ENCODE results near the gene ZNF487.
"Not testable (repeated sequence)": the region's sequence is repeated elsewhere in the genome, so short reads cannot be mapped to it uniquely, and the experiment has no call there.

The ZNF487 gene

DNA sequence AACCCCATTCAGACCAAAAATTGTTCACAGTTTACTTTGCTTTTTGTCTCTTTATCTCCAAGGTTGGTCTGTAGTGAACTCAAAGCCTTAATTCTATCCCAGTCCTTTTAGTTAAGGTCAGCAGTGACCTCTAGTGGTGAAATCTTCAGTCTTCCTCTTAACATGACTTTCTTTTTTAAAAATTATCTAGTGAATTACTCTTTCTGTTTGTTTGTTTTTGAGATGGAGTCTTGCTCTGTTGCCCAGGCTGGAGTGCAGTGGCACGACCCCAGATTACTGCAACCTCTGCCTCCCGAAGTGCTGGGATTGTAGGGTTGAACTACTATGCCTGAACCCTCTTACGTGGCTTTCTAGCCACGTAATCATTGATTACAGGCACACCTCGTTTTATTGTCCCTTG lies 25.0 kb downstream of the ZNF487 start:
- H3K4me3 ChIP-seq (ENCODE audit: extremely low read depth, insufficient read depth, low read length, poor library complexity, severe bottlenecking): no peak overlapping the region
- H3K27ac ChIP-seq (ENCODE audit: low read depth, low read length, severe bottlenecking): no peak overlapping the region
- WGBS, 2 experiments (ENCODE audit: insufficient coverage in 2 of 2): 31 to 64% methylated on average over 3 to 4 of the region's 5 CpGs
- H3K9me3 ChIP-seq (ENCODE audit: control insufficient read depth, low read length): no peaks in the 10 kb centered on the region
- H3K4me1 ChIP-seq (ENCODE audit: control insufficient read depth, insufficient read depth, low read length, poor library complexity, severe bottlenecking): no peaks in the 10 kb centered on the region
- no peaks in the 10 kb centered on the region for H3K36me3 ChIP-seq (ENCODE audit: control insufficient read depth, insufficient read depth, low read length)

DNA sequence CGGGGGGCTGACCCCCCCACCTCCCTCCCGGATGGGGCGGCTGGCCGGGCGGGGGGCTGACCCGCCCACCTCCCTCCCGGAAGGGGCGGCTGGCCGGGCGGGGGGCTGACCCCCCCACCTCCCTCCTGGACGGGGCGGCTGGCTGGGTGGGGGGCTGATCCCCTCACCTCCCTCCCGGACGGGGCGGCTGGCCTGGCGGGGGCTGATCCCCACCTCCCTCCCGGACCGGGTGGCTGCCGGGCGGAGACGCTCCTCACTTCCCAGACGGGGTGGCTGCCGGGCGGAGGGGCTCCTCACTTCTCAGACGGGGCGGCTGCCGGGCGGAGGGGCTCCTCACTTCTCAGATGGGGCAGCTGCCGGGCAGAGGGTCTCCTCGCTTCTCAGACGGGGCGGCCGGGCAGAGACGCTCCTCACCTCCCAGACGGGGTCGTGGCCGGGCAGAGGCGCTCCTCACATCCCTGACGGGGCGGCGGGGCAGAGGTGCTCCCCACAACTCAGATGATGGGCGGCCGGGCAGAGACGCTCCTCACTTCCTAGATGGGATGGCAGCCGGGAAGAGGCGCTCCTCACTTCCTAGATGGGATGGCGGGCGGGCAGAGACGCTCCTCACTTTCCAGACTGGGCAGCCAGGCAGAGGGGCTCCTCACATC lies 28.3 kb downstream of the ZNF487 start:
- H3K4me1 ChIP-seq (ENCODE audit: control insufficient read depth, insufficient read depth, low read length, poor library complexity, severe bottlenecking); H3K27ac ChIP-seq (ENCODE audit: low read depth, low read length, severe bottlenecking); H3K36me3 ChIP-seq (ENCODE audit: control insufficient read depth, insufficient read depth, low read length); H3K9me3 ChIP-seq (ENCODE audit: control insufficient read depth, low read length); H3K4me3 ChIP-seq (ENCODE audit: extremely low read depth, insufficient read depth, low read length, poor library complexity, severe bottlenecking): not testable (repeated sequence)
- 91 to 96% methylated on average over 13 to 23 of the region's 49 CpGs for WGBS, 2 experiments (ENCODE audit: insufficient coverage in 2 of 2)

DNA sequence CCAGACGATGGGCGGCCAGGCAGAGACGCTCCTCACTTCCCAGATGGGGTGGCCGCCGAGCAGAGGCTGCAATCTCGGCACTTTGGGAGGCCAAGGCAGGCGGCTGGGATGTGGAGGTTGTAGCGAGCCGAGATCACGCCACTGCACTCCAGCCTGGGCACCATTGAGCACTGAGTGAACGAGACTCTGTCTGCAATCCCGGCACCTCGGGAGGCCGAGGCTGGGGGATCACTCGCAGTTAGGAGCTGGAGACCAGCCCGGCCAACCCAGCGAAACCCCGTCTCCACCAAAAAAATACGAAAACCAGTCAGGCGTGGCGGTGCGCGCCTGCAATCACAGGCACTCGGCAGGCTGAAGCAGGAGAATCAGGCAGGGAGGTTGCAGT lies 28.8 kb downstream of the ZNF487 start:
- H3K27ac ChIP-seq (ENCODE audit: low read depth, low read length, severe bottlenecking); H3K4me3 ChIP-seq (ENCODE audit: extremely low read depth, insufficient read depth, low read length, poor library complexity, severe bottlenecking); H3K9me3 ChIP-seq (ENCODE audit: control insufficient read depth, low read length); H3K36me3 ChIP-seq (ENCODE audit: control insufficient read depth, insufficient read depth, low read length); H3K4me1 ChIP-seq (ENCODE audit: control insufficient read depth, insufficient read depth, low read length, poor library complexity, severe bottlenecking): not testable (repeated sequence)
- 97 to 100% methylated on average over 2 to 21 of the region's 24 CpGs for WGBS, 2 experiments (ENCODE audit: insufficient coverage in 2 of 2)

DNA sequence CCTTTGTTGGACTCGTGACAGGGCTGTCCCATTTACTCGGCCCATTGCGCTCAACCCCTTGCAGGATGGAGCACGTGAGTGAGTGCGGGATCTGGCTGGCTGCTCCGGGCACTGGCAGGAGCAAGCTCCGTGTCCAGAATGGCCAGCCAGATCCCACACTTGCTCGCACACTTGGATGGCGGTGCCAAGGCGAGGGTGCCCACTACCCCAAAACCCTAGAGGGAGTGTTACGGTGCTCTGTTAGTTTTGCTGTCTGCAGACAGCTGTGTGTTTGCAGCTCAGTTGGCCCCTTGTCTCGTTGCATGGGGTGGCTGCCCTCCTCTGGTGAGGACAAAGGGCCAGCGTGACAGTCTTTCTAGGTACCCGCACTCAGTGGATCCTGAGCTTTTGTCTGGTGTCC lies 34.2 kb downstream of the ZNF487 start:
- H3K4me1 ChIP-seq (ENCODE audit: control insufficient read depth, insufficient read depth, low read length, poor library complexity, severe bottlenecking): no peaks in the 10 kb centered on the region
- WGBS, 2 experiments (ENCODE audit: insufficient coverage in 2 of 2): 83 to 86% methylated on average over 14 of the region's 14 CpGs
- no peaks in the 10 kb centered on the region for H3K9me3 ChIP-seq (ENCODE audit: control insufficient read depth, low read length)
- H3K27ac ChIP-seq (ENCODE audit: low read depth, low read length, severe bottlenecking): no peak overlapping the region
- no peaks in the 10 kb centered on the region for H3K36me3 ChIP-seq (ENCODE audit: control insufficient read depth, insufficient read depth, low read length)
- H3K4me3 ChIP-seq (ENCODE audit: extremely low read depth, insufficient read depth, low read length, poor library complexity, severe bottlenecking): no peak overlapping the region

DNA sequence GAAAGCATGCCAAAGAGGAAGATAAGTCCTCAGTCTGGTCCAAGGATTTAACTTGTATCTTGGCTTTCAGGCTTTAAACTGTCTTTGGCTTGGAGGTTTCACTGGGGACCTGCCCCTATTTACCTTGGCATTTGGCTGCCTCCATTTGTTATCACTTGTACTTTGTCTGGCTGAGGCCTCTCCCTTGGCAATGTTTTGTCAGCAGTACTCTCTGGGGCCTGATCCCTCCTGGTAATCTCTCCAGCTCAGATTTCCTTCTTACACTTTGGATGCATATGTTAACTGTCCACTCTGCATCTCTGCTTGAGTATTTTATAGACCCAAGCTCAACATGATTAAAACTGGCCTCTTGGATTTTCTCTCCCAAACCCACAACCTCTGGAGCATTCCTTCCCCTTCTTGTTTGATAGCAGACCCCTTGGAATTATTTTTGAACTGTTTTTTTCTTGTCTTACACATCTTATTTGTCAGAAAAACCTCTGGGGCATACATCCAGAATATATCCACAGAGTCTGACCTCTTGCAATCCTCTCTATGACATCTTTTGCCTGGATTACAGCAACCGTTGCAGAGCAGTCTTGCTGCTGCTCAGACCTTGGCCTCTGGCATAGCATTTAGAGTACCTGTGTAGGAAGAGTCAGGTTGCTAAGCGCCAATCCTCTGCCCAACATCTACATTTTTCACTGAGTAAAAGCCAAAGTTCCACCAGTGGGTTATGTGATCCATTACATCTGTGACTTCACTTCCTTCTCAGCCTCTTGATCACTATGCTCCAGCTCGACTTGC lies 35.2 kb downstream of the ZNF487 start:
- no peak overlapping the region for H3K27ac ChIP-seq (ENCODE audit: low read depth, low read length, severe bottlenecking)
- H3K36me3 ChIP-seq (ENCODE audit: control insufficient read depth, insufficient read depth, low read length): no peaks in the 10 kb centered on the region
- 85 to 100% methylated on average over 1 to 2 of the region's 3 CpGs for WGBS, 2 experiments (ENCODE audit: insufficient coverage in 2 of 2)

DNA sequence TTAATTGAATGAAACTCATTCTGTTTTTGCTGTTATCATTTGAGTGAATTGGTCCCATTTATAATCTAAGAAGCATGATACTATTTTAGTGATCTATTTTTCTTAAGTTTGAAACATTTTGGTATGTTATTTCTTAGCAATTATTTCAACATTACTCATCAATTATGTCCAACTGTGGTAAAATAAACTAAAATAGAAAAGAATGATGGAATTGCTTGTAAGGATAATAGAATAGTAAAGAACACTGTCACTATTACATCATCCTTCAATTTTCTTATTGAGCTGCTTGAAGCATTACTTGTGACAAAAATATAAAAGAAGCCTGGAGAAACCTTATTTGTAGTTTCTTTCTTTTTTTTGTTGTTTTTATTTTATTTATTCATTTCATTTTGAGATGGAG lies 42.4 kb downstream of the ZNF487 start:
- Histone ChIP-seq H3K9me3 (ENCODE audit: control insufficient read depth, low read length) (peaks cover 21% of the 10 kb centered on the region), H3K27ac (ENCODE audit: low read depth, low read length, severe bottlenecking) (no peak overlapping the region), H3K4me1 (ENCODE audit: control insufficient read depth, insufficient read depth, low read length, poor library complexity, severe bottlenecking) (no peaks in the 10 kb centered on the region), H3K4me3 (ENCODE audit: extremely low read depth, insufficient read depth, low read length, poor library complexity, severe bottlenecking) (no peak overlapping the region), H3K36me3 (ENCODE audit: control insufficient read depth, insufficient read depth, low read length) (no peaks in the 10 kb centered on the region)

More for the DNA sequence above, 35.2 kb downstream of the ZNF487 start:
- Histone ChIP-seq H3K4me1 (ENCODE audit: control insufficient read depth, insufficient read depth, low read length, poor library complexity, severe bottlenecking) (no peaks in the 10 kb centered on the region), H3K9me3 (ENCODE audit: control insufficient read depth, low read length) (no peaks in the 10 kb centered on the region), H3K4me3 (ENCODE audit: extremely low read depth, insufficient read depth, low read length, poor library complexity, severe bottlenecking) (no peak overlapping the region)

DNA sequence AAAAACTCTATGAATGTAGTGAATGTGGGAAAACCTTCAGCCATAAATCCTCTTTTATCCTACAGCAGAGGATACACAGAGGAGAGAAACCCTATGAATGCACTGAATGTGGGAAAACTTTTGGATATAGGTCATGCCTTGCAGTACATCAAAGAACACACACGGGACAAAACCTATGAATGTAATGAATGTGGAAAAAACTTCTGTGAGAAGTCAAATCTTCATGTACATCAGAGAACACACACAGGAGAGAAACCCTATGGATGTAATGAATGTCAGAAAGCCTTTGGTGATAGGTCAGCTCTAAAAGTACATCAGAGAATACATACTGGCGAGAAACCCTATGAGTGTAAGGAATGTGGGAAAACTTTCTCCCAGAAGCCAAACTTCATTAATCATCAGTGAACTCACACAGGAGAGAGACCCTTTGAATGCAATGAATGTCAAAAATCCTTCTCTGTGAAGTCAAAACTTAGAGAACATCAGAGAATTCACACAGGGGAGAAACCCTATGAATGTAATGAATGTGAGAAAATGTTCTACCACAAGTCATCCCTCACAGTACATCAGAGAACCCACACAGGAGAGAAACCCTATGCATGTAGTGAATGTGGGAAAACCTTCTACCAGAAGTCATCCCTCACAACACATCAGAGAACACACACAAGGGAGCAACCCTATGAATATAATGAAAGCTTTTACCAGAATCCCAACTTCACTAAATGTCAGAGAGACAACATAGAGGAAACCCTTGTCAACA lies 45.6 kb downstream of the ZNF487 start:
- WGBS, 2 experiments (ENCODE audit: insufficient coverage in 2 of 2): no CpG with 5 or more reads among the region's 2 CpGs

DNA sequence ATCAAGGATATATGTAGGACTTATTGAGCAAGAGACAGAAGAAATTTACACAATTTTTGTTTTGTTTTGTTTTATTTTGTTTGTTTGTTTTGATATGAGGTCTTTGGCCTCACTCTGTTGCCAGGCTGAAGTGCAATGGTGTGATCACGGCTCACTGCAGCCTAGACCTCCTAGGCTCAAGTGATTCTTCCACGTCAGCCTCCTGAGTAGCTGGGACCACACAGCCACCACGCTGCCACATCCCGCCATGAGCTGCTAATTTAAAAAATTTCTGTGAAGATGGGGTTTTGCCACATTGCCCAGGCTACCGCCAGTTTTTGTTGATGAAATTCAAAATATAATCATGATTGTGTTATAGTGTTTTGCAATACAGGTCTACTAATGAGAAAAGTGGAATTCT lies 54.9 kb downstream of the ZNF487 start:
- Histone ChIP-seq H3K4me1 (ENCODE audit: control insufficient read depth, insufficient read depth, low read length, poor library complexity, severe bottlenecking) (no peaks in the 10 kb centered on the region), H3K4me3 (ENCODE audit: extremely low read depth, insufficient read depth, low read length, poor library complexity, severe bottlenecking) (no peak overlapping the region), H3K36me3 (ENCODE audit: control insufficient read depth, insufficient read depth, low read length) (no peaks in the 10 kb centered on the region), H3K9me3 (ENCODE audit: control insufficient read depth, low read length) (peaks cover 5% of the 10 kb centered on the region), H3K27ac (ENCODE audit: low read depth, low read length, severe bottlenecking) (no peak overlapping the region)
- WGBS, 2 experiments (ENCODE audit: insufficient coverage in 2 of 2): 91 to 92% methylated on average over 4 of the region's 5 CpGs

More for the DNA sequence above, 45.6 kb downstream of the ZNF487 start:
- peaks cover 27% of the 10 kb centered on the region for H3K9me3 ChIP-seq (ENCODE audit: control insufficient read depth, low read length)
- no peak overlapping the region for H3K27ac ChIP-seq (ENCODE audit: low read depth, low read length, severe bottlenecking)
- no peak overlapping the region for H3K4me3 ChIP-seq (ENCODE audit: extremely low read depth, insufficient read depth, low read length, poor library complexity, severe bottlenecking)
- H3K4me1 ChIP-seq (ENCODE audit: control insufficient read depth, insufficient read depth, low read length, poor library complexity, severe bottlenecking): no peaks in the 10 kb centered on the region
- H3K36me3 ChIP-seq (ENCODE audit: control insufficient read depth, insufficient read depth, low read length): no peaks in the 10 kb centered on the region

DNA sequence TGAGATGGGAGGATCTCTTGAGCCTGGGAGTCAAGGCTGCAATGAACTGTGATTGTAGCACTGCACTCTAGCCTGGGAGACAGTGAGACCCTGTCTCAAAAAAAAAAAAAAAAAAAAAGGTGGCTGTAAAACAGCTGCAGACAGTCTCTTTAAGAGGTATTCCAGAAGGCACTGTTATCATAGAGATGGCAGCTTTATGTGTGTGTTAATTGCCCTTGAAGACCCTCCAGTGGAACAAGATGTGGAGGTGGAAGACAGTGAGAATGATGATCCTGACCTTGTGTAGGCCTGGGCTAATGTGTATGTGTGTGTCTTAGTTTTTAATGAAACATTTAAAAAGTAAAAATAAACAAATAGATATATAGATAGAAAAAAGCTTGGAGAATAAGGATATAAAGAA lies 66.0 kb downstream of the ZNF487 start:
- no peak overlapping the region for H3K27ac ChIP-seq (ENCODE audit: low read depth, low read length, severe bottlenecking)
- H3K36me3 ChIP-seq (ENCODE audit: control insufficient read depth, insufficient read depth, low read length): no peaks in the 10 kb centered on the region
- no peak overlapping the region for H3K4me3 ChIP-seq (ENCODE audit: extremely low read depth, insufficient read depth, low read length, poor library complexity, severe bottlenecking)
- peaks cover 4% of the 10 kb centered on the region for H3K9me3 ChIP-seq (ENCODE audit: control insufficient read depth, low read length)
- H3K4me1 ChIP-seq (ENCODE audit: control insufficient read depth, insufficient read depth, low read length, poor library complexity, severe bottlenecking): no peaks in the 10 kb centered on the region

DNA sequence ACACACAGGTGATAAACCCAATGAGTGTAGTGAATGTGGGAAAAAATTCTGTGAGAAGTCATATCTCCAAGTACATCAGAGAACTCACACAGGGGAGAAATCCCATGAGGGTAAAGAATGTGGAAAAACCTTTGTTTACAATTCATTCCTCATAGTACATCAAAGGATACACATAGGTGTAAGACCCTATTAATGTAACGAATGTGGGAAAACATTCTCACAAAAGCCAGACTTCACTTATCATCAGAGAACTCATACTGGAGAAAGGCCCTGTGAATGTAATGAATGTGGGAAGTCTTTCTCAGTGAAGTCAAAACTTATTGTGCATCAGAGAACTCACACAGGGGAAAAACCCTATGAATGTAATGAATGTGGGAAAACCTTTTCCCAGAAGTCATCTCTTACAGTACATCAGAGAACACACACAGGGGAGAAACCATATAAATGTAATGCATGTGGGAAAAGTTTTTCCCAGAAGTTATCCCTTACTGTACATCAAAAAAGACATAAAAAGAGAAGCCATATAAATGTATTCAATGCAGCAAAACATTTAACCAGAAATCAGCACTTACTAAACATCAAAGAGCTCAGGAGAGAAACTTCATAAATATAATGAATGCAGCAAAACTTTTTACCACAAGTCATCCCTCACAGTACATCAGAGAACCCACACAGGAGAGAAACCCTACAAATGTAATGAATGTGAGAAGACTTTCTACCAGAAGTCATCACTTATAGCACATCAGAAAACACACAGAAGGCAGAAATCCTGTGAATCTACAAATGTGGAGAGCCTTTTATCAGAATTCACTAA lies 87.7 kb downstream of the ZNF487 start:
- no CpG with 5 or more reads among the region's 1 CpG for WGBS, 2 experiments (ENCODE audit: insufficient coverage in 2 of 2)
- Histone ChIP-seq H3K27ac (ENCODE audit: low read depth, low read length, severe bottlenecking) (no peak overlapping the region), H3K4me3 (ENCODE audit: extremely low read depth, insufficient read depth, low read length, poor library complexity, severe bottlenecking) (no peak overlapping the region), H3K4me1 (ENCODE audit: control insufficient read depth, insufficient read depth, low read length, poor library complexity, severe bottlenecking) (no peaks in the 10 kb centered on the region), H3K36me3 (ENCODE audit: control insufficient read depth, insufficient read depth, low read length) (no peaks in the 10 kb centered on the region), H3K9me3 (ENCODE audit: control insufficient read depth, low read length) (peaks cover 42% of the 10 kb centered on the region)

Data from mesodermal cell (in vitro differentiated cells).